ENCODE measurements around the gene DNASE1L1. TPM values are rescaled to one million over a fixed set of nuclear protein-coding genes. Genes with fewer than 3 reads are reported as not detected.
A peak's percentile ranks its signal among the peaks of the same experiment; 100 is the strongest.
"Not testable (repeated sequence)": the region's sequence is repeated elsewhere in the genome, so short reads cannot be mapped to it uniquely, and the experiment has no call there.

Gene DNASE1L1
- total RNA-seq, 2 donors from 2014 or later: 20.5 to 22.6 TPM

DNA sequence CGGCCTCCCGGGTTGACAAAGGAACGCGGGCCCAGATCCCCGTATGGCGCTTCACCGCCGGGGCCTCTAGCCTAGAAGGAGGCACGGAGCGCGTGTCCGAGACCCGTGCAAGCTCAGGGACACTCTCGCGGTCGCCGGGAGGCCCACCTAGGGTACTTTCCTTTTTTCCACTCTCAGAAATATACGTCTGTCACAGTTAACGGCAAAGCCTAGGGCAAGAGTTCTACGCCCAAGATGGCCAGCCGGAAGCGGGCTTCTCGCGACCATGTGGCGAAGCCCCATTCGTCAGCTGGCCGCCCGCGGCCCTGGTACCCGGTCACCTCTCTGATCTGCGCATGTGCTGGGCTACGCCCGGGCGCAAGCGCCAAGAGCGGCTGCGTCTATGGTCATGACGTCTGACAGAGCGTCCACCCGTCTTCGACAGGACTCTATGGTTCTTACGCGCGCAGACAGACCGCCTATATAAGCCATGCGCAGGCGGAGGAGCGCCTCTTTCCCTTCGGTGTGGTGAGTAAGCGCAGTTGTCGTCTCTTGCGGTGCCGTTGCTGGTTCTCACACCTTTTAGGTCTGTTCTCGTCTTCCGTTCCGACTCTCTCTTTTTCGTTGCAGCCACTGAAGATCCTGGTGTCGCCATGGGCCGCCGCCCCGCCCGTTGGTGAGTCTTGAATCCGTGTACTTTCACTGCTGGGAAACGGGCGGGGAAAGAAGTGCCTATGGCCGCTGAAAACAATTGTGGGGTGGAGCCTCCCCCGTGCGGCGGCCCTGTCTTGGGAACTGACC is 11.0 kb downstream of the DNASE1L1 start, which contains the start of gene RPL10:
Gene RPL10, plus strand, starts transcription at position 490 of the 780 bp plus-strand sequence. Its CDS starts 143 bp downstream, at position 633.
- no peaks in the 10 kb centered on the region for H3K9me3 ChIP-seq (ENCODE audit: control insufficient read depth, low read length, poor library complexity, severe bottlenecking)
- Mint-ChIP-seq H3K27ac (peak within 1 kb of the TSS; percentile 100), H3K4me3 (peak within 1 kb of the TSS; percentile 99), H3K27me3 (no peaks in the 10 kb centered on the region), H3K36me3 (ENCODE audit: low read depth) (peaks cover 7% of the 10 kb centered on the region), H3K4me1 (peaks cover 17% of the 10 kb centered on the region)
- DNase-seq: peak; percentile 68 to 81 (median 73)
- peak; percentile 80 for ATAC-seq

DNA sequence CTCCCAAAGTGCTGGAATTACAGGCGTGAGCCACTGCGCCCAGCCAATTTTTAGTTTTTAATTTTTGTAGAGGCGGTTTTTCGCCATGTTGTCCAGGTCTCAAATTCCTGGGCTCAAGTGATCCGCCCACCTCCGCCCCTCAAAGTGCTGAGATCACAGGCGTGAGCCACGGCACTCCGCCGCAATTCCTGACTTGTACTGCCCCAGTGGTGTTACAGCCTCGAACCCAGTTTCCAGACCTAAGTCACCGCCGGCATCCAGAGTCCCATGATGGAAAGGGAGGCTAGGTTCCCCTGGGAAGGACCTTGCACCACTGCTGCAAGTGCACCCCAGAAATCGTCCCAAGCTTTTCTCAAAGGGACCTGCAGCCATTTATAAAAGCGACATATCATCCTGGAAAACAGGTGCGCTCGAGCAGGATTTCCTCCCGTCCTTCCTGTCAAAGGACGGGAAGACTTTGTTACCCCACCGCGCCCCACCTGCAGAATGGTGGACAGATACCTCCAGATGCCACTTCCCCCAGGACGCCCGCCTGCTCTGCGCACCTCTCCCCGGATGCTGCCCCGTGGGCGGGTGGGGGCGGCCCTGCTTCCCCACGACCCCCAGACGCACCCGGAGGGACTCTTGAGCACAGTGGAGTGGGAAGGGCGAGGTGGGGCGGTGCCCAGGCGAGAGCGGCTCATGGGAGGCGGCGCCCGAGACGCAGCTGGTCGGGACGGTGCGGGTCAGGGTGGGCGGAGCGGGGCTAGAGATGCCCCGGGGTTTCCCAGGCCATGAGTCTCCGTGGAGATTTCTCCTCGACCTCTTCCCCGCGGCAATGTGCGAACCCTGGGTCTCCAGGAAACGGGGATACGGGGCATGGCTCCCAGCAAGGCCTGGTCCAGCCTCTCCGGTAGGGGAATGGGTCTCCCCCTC is 11.8 kb downstream of the DNASE1L1 start:
- H3K4me3 Mint-ChIP-seq: peak overlapping the region; percentile 99
- H3K27ac Mint-ChIP-seq: peak overlapping the region; percentile 100
- DNase-seq (peak in 2 of 3 donors; percentile 31 to 35), ATAC-seq (peak; percentile 37)
- H3K4me1 Mint-ChIP-seq: peaks cover 17% of the 10 kb centered on the region
- peaks cover 7% of the 10 kb centered on the region for H3K36me3 Mint-ChIP-seq (ENCODE audit: low read depth)
- H3K9me3 ChIP-seq (ENCODE audit: control insufficient read depth, low read length, poor library complexity, severe bottlenecking): no peaks in the 10 kb centered on the region
- H3K27me3 Mint-ChIP-seq: no peaks in the 10 kb centered on the region

DNA sequence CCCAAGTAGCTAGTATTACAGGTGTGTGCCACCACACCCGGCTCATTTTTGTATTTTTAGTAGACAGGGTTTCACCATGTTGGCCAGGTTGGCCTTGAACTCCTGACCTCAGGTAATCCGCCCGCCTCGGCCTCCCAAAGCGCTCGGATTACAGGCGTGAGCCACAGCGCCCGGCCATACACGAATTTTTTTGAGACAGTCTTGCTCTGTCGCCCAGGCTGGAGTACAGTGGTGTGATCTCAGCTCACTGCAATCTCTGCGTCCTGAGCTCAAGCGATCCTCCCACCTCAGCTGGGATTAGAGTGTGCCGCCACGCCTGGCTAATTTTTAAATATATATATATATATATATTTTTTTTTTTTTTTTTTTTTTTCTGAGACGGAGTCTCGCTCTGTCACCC is 12.7 kb downstream of the DNASE1L1 start:
- not testable (repeated sequence) for DNase-seq; H3K27ac Mint-ChIP-seq; H3K9me3 ChIP-seq (ENCODE audit: control insufficient read depth, low read length, poor library complexity, severe bottlenecking); H3K4me3 Mint-ChIP-seq; H3K36me3 Mint-ChIP-seq (ENCODE audit: low read depth); ATAC-seq; H3K27me3 Mint-ChIP-seq
- peaks cover 17% of the 10 kb centered on the region for H3K4me1 Mint-ChIP-seq

DNA sequence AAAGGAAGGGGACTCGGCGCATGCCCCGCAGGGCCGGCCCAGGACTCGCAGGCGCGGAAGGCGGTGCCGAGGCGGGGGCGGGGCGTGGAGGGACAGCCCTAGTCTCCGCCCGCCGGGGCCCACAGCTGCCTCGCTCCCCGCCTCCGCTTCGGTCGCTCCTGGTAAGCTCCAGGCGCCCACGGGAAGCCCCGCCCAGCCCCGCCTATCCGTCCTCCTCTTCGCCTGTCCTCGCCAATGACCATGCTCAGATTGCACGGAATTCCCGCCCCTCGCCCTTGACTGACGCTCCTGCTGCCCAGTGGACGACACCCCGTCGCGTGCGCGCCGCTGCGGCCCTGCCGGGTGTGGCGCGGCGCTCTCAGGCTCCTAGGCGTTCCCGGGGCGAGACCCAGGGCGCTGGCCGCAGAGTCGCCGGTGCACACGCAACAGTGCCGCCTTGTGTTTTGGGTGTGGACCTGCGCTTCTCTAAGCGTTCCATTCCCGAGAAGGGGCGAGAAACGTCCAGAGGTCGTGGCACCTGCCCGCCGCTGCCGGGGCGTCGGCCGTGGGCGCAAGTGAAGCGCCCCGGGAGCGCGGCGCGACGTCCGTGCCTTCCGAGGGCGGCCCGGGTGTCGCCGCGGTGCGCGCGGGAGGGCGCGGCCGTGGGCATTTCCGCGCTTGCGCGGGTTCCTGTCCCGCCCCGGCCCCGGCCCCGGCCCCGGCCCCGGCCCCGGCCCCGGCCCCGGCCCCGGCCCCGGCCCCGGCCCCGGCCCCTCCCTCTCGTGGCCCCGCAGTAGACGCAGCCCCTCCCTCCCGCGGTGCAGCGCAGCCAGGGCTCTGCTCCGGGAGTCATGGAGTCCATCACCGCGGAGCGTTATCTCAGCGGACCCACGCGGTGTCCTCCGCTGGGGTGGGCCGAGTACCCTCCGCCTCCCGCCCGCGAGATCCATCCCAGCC is 19.0 kb downstream of the DNASE1L1 start:
- H3K36me3 Mint-ChIP-seq (ENCODE audit: low read depth); H3K27ac Mint-ChIP-seq; H3K4me1 Mint-ChIP-seq; H3K9me3 ChIP-seq (ENCODE audit: control insufficient read depth, low read length, poor library complexity, severe bottlenecking); H3K27me3 Mint-ChIP-seq; H3K4me3 Mint-ChIP-seq; DNase-seq: not testable (repeated sequence)
- peak; percentile 73 for ATAC-seq

DNA sequence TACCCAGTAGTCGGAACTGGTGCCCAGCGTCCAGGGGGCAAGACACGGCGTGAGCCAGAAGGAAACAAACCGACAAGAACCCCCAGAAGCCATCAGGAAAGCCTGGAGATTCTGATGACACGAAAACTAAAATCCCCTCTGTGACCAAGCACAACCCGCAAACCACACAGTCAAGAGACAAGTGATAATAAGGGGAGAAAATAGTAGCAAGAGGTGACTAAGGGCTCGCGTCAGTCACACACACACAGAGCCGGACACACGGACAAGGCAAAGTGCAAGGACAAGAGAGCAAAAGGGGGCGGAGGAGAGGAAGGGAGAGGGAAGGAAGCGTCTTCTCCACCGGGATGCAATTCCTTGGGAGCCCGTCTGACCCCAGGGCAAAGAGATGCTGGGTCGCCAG is 20.4 kb downstream of the DNASE1L1 start:
- not testable (repeated sequence) for H3K27ac Mint-ChIP-seq; H3K9me3 ChIP-seq (ENCODE audit: control insufficient read depth, low read length, poor library complexity, severe bottlenecking); DNase-seq; H3K36me3 Mint-ChIP-seq (ENCODE audit: low read depth); H3K4me1 Mint-ChIP-seq; H3K4me3 Mint-ChIP-seq; H3K27me3 Mint-ChIP-seq
- ATAC-seq: peak; percentile 9

DNA sequence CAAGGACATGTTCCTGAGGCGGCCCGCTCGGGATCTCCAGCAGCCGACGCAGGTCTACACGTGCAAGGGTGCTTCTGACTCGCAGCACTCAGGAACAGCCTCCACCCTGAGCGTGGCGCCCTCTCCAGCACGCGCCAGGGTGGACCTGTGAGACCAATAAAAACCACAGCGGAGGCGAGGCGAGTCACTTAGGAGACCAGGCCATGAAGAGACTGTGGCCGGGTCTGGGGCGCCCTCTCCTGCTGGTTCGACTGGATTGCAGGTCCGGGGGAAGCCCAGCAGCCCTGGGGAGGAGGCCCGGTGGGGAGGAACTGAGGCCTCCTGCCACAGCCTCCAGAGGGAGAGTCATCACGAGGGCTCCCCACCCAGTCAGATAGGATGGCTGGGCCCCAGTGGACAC is 21.0 kb downstream of the DNASE1L1 start:
- H3K4me1 Mint-ChIP-seq; H3K4me3 Mint-ChIP-seq; H3K9me3 ChIP-seq (ENCODE audit: control insufficient read depth, low read length, poor library complexity, severe bottlenecking); H3K27me3 Mint-ChIP-seq; H3K36me3 Mint-ChIP-seq (ENCODE audit: low read depth); DNase-seq; H3K27ac Mint-ChIP-seq: not testable (repeated sequence)
- ATAC-seq: peak; percentile 33

DNA sequence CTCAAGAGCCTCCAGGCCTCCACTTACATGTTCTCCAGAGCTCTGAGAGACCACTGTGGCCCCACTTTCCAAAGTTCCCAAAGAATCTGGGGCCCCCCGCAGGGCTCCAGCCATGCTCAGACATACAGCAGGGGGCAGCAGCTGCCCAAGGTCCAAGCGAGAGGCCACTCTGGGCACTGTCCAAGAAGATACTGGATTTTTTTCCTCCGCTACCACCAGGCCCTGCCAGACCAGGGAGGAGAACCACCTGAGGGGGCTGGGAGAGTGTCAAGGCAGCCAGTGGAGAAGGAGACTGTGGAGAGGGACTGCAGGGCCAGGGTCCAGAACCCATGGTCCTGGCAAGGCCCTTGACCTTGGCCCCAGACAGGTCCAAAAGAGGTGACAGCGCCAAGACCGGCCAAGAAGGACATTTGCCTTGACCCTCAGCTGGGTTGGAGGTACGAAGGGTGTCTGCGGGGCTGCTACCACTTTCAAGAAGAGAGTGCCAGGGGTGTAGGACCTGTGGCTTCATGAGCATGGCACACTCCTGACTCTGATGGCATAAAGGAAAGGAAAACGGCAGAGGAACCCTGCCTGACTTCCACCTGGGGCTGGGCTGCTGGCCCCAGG is 24.7 kb downstream of the DNASE1L1 start:
- Mint-ChIP-seq H3K4me1 (peaks cover 8% of the 10 kb centered on the region), H3K36me3 (ENCODE audit: low read depth) (no peaks in the 10 kb centered on the region), H3K27me3 (no peaks in the 10 kb centered on the region), H3K27ac (no peak overlapping the region), H3K4me3 (peak overlapping the region; percentile 28)
- no peak for DNase-seq
- ATAC-seq: no peak
- H3K9me3 ChIP-seq (ENCODE audit: control insufficient read depth, low read length, poor library complexity, severe bottlenecking): no peaks in the 10 kb centered on the region

DNA sequence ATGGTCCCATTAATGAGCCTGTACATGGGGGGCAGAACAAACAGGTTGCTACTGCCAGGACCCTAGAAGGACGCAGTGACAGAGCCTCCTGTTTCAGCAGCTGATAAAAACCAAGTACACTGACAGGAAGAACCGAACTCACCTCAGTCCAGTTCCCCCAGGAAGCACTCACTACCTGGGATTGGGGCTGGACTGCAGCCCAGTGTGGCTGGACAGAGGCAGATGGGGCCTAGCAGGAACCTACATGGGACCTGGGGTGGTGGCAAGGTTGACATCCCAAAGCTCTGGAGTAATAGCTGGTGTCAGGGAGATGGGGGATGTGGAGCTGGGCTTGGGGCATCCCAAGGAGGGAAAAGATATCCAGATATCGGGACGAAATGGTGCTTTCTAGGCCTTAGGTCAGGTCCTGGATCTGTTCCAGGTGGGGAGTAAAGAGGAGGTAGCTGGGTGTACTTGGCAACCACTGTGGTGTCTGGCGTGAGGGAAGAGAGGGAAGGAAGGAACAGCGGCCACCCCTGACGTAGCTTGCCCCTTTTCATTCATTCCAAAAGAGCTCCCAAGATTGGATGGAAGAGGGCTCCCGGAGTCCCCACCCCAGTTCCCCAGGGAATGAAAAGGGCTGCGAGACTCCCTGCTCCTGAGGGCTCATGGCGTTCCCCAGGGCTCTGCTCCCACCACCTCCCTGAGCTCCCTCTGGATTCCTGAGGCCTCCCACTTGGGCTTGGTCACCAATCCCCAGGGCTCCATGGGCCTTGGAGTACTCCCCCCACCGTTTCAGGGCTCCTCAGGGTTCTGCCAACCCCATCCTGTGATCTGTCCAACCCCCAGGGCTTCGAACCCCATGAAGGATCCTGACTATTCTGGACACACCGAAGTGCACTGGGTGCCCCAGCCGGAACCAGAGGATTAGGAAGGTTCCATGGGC is 25.4 kb downstream of the DNASE1L1 start:
- Mint-ChIP-seq H3K27ac (peak overlapping the region; percentile 56), H3K36me3 (ENCODE audit: low read depth) (no peaks in the 10 kb centered on the region), H3K4me1 (peaks cover 8% of the 10 kb centered on the region), H3K27me3 (no peaks in the 10 kb centered on the region), H3K4me3 (peak overlapping the region; percentile 28)
- no peak for ATAC-seq
- DNase-seq: no peak
- no peaks in the 10 kb centered on the region for H3K9me3 ChIP-seq (ENCODE audit: control insufficient read depth, low read length, poor library complexity, severe bottlenecking)

DNA sequence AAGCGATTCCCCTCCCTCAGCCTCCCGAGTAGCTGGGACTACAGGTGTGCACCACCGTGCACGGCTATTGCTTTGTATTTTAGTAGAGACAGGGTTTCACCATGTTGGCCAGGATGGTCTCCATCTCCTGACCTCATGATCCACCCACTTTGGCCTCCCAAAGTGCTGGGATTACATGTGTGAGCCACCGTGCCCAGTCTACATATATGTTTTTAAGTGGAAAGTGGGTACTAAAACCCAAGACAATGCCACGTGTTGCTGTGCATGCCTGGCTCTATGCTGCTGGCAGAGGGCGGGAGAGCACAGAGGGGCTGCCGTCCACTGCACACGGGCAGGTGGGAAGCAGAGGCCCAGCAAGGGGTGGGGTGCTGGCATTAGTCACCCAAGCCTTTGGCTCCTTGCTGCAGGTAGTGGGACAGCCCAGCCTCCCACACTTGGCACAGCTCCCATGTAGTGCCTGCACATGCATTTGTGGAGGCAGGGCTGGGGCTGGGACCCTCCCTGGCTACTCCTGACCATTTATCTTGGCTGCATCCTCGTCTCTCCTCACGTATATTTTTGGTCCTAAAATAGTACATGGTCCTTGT is 26.5 kb downstream of the DNASE1L1 start:
- H3K4me1 Mint-ChIP-seq: peaks cover 8% of the 10 kb centered on the region
- DNase-seq (no peak), ATAC-seq (no peak)
- H3K27me3 Mint-ChIP-seq: no peaks in the 10 kb centered on the region
- H3K9me3 ChIP-seq (ENCODE audit: control insufficient read depth, low read length, poor library complexity, severe bottlenecking): no peaks in the 10 kb centered on the region
- no peak overlapping the region for H3K4me3 Mint-ChIP-seq
- H3K27ac Mint-ChIP-seq: no peak overlapping the region
- H3K36me3 Mint-ChIP-seq (ENCODE audit: low read depth): no peaks in the 10 kb centered on the region

DNA sequence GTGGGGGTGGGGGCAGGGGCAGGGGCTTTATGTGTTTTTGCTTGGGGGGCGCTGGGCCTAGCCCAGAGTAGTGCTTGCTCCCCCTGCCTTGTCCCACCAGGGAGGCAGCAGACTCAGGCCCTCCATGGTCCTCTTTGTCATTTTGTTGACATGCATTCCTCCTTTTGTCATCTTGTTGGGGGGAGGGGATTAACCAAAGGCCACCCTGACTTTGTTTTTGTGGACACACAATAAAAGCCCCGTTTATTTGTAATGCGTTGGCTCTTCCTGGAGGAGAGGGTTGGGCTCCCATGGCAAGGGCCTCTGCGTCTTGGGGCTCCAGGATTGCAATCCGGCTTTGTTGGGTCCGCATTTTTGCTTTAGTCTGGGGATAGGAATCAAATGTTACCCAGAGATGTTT is 27.8 kb downstream of the DNASE1L1 start:
- peak overlapping the region; percentile 31 for H3K4me3 Mint-ChIP-seq
- H3K4me1 Mint-ChIP-seq: peaks cover 8% of the 10 kb centered on the region
- no peak for ATAC-seq
- no peak for DNase-seq
- H3K9me3 ChIP-seq (ENCODE audit: control insufficient read depth, low read length, poor library complexity, severe bottlenecking): no peaks in the 10 kb centered on the region
- no peaks in the 10 kb centered on the region for H3K27me3 Mint-ChIP-seq
- H3K36me3 Mint-ChIP-seq (ENCODE audit: low read depth): no peaks in the 10 kb centered on the region
- H3K27ac Mint-ChIP-seq: peak overlapping the region; percentile 85

DNA sequence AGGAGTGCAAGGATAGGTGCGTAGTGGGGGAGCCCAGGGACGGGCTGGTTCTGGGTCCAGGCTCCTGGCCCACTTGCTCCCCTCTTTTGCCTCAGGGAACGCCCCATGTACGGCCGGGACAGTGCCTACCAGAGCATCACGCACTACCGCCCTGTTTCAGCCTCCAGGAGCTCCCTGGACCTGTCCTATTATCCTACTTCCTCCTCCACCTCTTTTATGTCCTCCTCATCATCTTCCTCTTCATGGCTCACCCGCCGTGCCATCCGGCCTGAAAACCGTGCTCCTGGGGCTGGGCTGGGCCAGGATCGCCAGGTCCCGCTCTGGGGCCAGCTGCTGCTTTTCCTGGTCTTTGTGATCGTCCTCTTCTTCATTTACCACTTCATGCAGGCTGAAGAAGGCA is 28.3 kb downstream of the DNASE1L1 start:
- no peaks in the 10 kb centered on the region for H3K9me3 ChIP-seq (ENCODE audit: control insufficient read depth, low read length, poor library complexity, severe bottlenecking)
- no peak for DNase-seq
- Mint-ChIP-seq H3K27me3 (no peaks in the 10 kb centered on the region), H3K4me1 (peaks cover 8% of the 10 kb centered on the region), H3K4me3 (peak overlapping the region; percentile 84), H3K36me3 (ENCODE audit: low read depth) (no peaks in the 10 kb centered on the region), H3K27ac (peak overlapping the region; percentile 85)
- no peak for ATAC-seq

Data from T-helper 17 cell (primary cell).